Activated CD4-positive, alpha-beta T cell treated with anti-CD3 and anti-CD28 coated beads for 48 hours (primary cell): ENCODE results near the gene MMP15.
"Not testable (repeated sequence)": the region's sequence is repeated elsewhere in the genome, so short reads cannot be mapped to it uniquely, and the experiment has no call there.

Source experiments
- DNase-seq: peaks from one replicate; pipeline ENCODE4 v3.0.0-alpha.2; 2020

Gene MMP15

DNA sequence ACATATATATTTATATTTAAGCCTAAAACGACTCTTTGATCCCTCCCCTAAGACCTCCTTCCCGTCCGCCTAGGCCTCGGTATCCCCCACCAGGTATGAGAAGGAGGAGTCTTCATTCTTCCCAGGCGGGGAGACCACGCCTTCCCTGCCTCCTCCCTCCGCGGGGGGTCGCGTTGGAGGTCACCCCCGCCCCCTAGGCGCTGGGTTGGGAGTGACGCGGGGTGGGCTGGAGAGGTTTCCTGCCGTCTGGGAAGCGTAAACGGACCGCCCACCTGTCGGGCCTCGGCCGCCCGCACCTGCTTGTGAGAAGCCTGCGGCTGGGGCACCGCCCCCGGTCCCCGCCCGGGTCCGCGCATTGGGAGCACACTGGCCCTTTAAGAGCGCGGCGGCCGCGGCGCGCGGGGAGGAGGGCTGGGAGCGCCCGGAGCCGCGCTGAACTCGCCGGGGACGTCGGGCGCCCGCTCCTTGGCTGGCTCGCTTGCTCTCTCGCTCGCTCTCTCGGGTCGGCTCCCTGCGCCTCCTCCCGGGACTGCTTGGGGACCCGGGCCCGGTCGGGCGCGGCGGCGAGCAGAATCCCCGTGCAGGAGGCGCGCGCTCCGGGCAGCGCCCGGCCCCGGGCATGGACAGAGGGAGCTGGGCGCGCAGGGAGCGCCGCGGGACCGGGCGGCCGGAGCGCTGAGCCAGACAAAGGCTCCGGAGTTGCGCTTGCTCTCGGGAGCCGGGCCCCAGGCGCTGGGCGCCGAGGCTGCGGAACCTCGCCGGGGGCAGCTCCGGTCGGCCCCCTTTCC, at the start of gene MMP15:
Gene MMP15 (plus strand): TSS at position 404 of the 788 bp plus-strand sequence. CDS start 597 bp downstream, outside the sequence.
- peak; percentile 74 for DNase-seq

DNA sequence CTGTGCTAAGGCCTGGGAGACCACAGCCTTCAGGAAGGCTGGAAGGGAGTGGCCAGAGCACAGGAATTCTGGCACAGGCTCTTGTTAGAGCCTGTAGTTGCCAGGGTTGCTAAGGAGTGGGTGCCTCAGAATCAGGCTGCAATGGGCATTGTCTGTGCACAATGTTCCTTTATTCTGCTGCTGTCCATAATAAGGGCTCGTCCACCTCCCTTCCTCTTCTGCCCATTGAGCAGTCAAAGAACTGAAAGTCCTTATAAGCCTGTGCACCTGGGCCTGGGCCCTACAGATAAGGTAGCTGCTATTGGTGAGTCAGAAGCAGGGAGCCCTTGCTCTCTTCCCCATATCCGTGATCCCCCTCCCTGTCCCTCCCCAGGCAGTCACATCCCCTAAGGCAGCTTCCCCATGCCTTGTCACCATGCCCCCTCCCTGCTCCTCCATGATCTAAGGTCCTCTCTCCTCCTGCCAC, 49.2 kb upstream of the MMP15 start:
- DNase-seq: no peak

DNA sequence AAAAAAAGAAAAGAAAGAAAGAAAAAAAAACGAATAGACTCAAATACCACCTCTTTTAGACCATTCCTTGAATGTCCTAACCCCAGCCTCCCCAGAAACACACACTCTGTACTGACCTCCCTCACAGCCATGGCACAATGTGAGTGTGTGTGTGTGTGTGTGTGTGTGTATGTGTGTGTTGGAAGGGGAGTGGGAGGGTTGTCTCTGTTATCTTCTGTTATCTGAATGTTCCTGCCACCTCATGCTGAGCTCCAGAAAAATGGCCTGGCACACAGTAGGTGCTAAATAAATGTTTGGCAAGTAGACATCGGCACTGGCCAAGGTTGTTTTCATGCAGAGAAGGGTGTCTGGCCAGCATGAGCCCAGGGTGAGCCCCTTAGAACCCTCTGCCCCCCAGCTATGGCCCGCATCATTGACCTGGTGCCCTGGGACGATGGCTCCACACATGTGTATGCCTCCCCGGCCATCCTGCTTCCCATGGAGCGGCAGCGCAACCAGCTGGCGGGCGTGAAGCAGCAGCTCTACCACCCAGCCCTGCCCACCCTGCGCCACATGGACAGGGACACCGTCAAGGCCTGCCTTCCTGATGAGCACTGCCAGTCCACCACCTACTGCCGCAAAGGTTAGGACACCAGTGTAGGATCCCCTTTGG, 48.0 kb upstream of the MMP15 start:
- DNase-seq: no peak

DNA sequence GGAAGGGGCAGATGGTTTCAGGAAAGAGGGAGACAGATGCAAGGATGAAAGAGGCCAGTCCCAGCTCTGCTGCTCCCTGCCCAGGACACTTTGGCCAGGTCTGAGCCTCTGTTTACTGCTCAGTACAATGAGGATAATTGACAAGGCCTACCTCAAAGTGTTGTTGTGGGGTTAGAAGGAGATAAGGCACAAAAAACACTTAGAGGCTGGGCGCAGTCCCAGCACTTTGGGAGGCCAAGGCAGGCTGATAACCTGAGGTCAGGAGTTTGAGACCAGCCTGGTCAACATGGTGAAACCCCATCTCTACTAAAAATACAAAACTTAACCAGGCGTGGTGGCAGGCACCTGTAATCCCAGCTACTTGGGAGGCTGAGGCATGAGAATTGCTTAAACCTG, 47.5 kb upstream of the MMP15 start:
- DNase-seq: not testable (repeated sequence)

DNA sequence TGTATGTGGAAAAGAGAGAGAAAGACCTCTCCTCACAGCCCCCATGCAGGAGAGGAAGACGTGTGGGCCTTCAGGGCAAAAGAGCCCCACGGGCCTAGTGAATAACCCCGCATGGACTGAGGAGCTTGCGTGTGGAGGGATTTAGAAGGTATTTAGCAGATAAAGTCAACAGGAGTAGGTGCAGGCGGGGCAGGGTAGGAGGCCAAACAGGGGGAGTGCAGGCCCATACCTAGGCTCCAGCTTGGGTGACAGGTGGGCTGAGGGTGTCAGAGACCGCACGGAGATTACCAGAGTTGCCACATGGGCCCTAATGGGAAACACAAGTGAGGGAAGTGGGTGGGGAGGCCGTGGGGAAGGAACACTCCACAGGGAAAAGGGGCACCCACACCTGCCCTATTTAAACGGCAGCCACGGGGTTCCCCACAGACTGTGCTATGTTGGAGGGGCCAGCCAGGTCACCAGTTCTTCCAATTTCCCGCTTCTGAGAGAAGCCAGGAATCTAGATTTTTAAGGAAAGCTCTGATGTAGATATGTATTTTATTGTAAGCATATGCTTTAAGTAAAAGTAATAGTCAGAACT, 46.5 kb upstream of the MMP15 start:
- no peak for DNase-seq

DNA sequence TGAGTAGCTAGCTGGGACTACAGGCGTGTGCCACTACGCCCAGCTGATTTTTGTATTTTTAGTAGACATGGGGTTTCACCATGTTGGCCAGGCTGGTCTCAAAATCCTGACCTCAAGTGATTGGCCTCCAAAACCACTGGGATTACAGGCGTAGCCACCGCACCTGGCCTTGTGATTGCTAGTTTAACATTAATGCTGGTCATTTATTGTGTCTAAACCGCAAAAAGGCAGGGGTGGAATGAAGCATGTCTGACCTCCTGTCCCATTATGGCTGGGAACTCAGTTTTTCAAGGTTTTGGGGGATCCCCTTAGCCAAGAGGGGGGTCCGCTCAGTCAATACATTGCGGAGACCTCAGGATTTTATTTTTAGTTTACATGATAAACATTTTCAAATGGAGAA, 43.9 kb upstream of the MMP15 start:
- no peak for DNase-seq

DNA sequence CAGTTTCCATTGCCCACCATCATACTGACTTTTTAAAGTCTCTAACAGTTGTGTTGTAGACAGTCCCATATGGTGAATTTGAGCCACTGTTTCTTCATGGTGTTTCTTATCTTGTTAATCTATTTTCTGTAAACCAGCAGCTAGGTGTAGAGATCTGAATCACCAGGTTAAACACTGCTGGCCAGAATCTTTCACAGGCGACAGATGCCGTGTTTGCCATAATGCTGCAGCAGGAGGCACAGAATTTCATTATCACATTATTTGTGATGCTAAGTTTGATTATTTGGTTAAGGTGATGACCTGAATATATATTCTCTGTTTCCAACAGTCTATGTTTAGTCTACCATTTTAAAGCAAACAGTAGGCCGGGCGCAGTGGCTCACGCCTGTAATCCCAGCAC, 43.2 kb upstream of the MMP15 start:
- no peak for DNase-seq

DNA sequence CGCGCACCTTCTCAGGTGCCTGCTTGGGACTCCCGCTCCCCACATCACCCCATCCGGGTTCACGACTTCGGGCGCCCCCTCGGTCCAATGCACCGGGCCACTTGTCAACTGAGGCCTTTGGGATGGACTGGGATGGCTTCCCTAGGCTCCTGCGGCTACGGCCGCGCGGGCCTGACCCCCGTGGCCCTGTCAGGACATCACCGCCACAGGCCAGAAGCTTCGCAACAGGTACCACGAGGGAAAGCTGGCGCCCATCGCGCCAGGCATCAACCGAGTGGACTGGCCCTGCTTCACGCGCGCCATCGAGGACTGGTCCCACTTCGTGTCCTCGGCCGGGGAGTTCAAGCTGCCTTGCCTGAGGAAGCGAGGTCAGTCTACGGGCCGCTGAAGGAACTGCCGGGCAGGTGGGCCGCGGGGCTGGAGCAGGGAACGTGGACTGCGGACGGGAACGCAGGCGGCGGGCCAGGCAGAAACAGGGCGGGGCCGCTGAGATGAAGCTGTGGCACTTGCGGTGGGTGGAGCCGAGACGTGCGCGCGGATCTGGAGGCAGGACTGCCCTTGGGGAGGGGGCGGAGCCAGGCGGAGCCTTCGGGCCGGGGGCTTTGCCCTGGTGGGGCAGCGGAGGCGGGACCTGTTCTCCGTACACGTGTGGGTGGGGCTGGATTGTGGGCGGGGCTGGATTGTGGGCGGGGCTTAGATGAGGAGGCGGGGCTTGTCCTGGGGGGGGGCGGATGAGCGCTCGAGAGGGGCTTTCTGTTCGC, 40.9 kb upstream of the MMP15 start:
- DNase-seq: peak; percentile 94

DNA sequence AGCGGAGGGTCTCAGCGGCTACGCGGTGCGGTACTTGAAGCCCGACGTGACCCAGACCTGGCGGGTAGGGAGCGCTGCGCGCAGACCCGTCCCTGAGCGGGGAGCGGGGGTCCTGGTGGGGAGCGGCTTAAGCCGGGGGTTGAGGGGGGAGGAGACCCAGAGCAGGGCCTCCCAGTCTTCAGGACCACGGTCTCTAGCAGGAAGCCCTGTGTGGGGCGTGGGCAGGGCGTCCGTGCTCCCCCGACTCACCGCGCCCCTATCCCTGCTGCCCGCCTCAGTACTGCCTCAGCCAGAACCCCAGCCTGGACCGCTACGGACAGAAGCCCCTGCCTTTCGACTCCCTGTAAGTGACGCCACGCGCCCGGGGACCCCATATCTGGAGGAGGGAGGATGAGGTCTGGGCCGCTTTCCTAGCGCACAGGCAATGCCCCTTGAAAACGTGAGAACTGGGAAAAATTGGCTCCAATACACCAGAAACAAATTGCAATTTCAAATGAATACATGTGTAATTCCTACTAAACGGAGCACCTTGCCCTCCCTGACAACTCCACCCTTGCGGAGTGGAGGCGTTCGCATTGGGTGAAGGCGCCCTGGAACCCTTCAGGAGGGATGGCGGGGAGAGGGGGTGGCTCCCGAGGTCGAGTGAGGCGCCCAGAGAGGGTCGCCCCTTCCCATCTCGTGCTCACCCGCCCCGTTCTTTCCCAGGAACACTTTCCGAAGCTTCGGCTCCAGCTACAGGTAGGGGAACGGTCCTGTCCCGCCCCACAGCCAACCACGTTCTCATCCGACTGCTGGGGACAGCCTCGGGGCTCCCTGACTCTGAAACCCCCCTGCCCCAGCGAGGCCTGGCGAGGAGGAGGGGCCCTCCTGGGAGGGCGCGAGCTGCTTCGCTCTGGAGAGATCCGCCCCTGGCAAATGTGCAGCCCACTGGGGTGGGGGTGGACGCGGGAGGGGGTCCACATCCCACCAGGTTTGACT, 40.1 kb upstream of the MMP15 start:
- DNase-seq: no peak

DNA sequence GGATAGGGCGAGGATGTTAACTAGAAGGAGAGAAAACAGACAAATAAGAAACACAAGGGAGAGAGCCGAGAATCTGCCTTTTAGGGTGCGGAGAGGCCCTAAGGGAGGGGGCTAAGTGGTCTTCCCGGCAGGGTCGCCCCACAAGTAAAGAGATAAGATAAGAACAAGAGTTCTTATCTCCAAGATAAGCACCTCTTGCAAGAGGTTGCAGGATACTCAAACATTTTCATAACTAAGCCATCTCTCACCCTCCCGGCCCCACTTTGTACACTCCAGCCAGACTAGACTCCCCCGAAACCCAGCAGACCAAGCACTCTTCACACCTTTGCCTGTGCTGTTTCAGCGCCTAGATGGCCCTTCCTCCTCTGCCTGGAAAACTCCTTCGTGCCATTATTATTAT, 39.4 kb upstream of the MMP15 start:
- no peak for DNase-seq

DNA sequence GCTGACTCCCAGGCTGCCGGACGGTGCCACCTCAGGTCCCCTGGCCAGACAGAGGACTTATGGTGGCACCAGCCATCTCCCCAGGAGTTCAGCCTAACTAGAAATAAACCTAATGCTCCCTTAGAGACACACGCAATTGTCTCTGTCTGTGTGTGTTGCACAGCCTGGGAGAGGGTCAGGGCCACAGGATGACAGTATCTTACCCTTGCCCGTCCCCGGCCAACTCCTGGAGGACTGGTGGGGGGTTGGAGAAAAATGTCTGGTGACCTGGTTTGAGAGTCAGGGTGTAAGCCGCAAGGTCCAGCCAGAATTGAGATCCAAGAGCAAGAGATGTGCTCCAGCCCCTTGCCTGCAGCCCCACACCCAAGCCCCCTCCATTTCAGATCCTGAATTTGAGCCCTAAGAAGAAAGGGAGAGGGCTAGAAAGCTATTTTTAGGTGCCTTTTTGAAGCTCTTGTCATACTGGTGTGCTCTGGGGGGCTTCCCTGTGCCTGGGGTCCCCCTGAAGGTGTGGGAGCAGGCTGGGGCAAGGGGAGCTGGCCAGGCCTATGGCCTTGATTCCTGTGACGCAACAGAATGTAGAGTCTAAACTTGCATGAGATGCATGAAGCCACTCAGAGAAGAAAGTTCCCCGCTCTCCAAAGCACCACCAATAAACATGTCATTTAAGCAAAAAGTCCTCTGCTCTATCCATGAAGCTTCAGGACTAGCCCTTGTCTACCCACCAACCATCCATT, 37.9 kb upstream of the MMP15 start:
- DNase-seq: no peak

DNA sequence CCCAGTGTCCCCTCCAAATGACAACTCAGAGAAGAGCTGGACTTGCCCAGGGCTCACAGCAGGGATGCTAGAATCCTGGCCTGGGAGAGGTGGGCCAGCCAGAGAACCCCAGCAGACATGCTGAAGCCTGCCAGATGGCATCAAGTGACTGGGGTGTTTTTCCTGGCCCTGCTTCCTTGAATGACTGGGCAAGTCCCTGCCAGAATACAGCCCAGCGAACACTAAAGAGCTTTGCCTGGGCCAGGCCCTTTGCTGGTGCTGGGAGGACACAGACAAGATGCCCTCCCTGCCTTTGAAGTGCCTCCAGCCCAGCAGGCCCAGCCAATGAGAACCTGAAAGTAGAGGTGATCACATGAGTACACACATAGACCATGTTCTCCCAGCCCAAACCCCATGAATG, 36.6 kb upstream of the MMP15 start:
- DNase-seq: no peak

DNA sequence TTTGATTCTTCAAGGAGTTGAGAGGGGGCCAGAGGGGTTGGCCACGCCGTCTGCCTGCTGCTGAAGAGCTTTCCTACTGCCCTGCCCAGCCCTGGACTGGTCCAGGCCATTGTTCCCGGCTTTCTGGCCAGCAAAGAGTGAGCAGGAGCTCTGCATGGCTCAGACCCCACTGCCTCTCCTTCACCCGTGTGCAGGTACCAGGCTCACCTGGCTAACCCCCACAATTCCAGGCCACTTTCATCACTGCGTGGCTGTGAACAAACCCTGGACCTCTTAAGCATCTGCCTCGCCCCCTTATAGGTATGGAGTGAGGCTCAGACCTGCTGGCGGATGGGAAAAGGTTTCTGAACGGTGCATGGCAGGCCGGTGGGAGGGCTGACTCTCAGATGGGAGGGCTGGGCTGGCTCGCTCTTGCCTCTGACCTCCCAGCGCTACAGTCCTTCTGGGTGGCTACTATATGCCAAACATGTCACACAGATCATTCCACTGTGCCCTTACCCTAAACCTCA, 33.9 kb upstream of the MMP15 start:
- DNase-seq: no peak

DNA sequence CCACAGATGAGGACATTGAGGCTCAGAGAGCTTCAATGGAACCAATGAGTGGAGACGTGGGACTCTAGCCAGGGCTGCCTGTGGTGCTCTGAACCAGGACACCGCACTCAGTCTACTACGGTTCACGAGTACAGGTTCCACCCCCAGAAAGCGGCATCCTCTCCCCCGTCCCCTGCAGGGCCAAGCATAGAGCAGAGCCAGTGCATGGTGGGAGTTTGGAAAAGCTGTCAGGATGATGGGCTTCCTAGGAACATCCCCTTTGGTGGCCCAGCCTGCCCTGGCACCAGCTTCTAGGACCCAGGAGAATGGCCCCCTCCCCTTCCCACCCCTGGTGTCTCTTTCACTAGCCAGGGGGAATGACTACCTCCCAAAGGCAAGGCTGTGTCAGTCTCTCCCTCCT, 33.5 kb upstream of the MMP15 start:
- no peak for DNase-seq

DNA sequence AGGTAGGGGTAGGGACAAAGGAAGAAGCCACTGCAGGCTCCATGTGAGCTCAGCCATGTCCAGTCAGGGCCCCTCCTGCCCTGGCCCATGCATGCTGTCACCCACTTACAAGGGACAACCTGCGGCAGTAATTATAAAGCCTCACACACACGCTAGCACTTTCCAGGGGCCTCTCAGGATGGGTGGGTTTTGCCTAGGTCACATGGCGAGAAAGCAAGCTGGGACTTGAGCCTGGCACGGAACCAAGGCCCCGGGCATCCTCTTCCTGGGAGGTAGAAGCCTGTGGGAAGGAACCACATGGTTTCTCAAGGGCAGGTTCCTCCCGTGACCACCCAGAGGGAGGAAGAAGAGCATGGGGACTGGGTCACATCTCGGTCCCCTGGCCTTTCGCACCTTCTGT, 32.1 kb upstream of the MMP15 start:
- DNase-seq: no peak

DNA sequence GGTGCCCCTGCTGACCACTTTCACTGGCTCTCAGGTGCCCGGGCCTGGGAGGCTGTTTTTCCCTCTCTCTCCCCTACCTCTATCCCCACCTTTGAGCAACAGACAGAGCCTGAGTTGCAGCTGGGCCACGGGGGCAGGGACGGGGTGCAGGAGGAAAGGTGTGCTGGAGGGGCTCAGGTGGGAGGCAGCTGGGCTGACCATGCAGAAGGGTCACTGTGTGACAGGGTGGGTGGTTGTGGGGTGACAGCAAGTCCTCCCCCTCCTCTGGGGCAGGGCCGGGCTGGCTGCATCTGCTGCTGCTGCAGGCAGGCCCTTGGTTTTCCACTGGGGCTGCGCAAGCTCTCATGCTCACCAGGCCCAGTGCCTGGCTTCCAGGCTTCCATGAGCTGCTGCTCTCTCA, 31.7 kb upstream of the MMP15 start:
- no peak for DNase-seq

DNA sequence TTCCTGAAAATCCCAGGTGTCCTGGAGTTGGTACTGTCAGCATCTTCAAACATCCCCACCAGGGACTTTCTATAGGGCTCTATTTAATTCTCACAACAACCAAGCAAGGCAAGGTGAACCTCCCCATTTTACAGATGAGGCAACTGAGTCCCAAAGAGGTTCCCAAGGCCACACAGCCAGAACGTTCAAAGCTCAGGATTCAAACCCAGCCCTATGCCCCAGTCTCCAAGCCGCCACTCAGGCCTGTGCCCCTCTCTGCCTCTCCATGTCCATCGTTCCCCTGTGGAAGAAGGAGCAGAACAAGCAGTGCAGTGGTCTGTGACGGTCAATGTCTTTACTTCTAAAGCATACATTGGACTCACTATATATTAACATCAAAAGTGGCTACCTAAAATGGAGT, 31.2 kb upstream of the MMP15 start:
- no peak for DNase-seq

DNA sequence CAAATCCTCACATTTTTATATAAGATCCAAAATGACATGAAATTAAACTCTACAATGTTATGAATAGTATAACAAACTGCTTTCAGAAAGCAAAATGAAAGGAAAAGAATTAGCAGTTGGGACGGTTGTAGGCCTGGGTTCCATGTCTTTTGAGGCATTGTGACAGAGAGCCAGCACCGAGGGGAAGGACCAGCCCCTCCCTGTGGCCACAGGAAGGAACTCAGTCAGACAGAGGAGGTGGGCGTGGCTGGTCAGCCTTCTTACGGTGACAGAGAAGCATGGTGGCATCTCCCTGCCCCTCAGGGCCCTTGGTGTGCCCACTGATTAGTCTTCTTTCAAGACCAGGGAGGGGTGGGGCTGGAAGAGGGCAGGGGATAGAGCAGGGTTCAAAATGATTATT, 30.8 kb upstream of the MMP15 start:
- peak; percentile 45 for DNase-seq

DNA sequence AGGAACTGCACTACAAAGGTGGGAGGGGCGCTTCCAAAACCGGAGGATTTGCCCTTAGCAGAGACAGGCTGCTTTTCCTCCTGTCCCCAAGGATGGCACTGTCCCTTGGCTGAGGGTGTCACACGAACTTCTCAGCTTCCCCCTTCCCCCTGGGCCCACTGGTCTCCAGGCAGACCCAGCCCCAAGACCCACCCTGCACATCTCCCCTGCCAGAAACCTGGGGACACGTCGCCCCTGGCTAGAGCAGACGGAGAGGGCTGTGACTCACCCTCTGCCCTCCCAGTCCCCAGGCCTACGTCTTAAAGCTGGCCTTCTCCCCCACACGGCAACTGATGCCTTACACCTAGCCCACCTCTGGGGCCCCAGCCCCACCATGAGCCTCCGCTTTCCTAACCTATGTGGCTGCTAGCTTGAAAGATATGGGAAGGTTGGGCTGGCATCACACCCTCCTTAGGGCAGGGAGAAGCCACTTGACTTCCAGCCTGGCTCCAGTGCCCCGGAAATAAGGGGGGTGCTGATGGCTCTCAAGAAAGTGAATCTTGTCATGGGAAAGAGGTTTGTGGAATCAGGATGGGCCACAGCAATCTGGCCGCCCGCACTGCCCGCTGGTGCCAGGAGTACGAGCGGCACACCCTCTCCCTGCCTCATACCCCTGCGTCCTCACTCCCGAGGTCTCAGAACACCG, 29.7 kb upstream of the MMP15 start:
- DNase-seq: no peak

DNA sequence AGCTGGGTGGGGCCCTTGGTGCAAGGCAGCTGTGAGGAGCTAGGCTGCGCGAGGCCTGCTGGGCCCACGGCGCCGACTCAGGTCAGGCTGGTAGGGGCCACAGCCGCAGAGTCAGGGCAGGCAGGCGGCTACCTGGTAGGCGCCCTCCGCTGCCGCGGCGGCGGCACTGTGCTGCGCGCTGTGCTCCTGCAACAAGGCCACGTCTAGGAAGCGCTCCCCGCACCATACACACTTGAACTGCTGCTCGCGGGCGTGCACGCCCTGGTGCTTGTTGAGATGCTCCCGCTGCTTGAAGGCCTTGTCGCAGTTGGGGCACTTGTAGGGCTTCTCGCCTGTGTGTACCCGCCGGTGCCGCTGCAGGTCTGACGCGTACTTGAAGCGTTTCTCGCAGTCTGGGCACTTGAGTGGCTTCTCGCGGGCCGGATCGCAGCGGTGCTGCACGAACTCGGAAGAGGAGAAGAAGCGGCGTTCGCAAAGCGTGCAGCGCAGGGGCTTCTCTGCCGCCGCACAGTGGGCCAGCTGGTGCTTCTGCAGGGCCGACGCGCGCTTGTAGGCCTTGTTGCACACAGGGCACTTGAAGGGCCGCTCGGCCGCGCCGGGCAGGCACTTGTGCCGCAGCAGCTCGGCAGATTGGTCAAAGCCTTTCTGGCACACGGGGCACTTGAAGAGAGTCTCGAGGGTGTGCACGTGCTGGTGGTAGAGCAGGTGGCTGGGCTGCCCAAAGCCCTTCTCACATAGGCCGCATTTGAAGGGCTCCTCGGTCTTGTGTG, 29.0 kb upstream of the MMP15 start:
- no peak for DNase-seq
